CD4-positive, alpha-beta T cell treated with Interleukin-17A for 4 hours (primary cell): ENCODE results near the gene NF1.
"Not testable (repeated sequence)": the region's sequence is repeated elsewhere in the genome, so short reads cannot be mapped to it uniquely, and the experiment has no call there.

Source experiments
- DNase-seq: peaks from one replicate; pipeline ENCODE4 v3.0.0-alpha.2; 2020; ENCODE audit warnings: mixed read lengths

The NF1 gene

DNA sequence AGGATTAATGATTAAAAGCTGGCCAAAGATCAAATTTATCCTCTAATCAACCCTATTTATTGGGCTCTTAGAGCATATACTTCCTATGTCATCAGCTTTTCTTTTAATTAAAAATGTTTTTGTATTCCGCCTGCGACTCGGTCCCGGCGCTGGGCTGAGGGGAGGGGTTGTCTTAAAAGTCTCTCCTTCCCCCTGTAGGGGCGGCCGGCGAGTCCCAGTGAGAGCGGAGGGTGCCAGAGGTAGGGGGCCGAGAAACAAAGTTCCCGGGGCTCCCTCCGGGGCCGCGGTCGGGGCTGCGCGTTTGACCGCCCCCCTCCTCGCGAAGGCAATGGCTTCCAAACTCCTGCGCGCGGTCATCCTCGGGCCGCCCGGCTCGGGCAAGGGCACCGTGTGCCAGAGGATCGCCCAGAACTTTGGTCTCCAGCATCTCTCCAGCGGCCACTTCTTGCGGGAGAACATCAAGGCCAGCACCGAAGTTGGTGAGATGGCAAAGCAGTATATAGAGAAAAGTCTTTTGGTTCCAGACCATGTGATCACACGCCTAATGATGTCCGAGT, 250.5 kb downstream of the NF1 start:
- not testable (repeated sequence) for DNase-seq

DNA sequence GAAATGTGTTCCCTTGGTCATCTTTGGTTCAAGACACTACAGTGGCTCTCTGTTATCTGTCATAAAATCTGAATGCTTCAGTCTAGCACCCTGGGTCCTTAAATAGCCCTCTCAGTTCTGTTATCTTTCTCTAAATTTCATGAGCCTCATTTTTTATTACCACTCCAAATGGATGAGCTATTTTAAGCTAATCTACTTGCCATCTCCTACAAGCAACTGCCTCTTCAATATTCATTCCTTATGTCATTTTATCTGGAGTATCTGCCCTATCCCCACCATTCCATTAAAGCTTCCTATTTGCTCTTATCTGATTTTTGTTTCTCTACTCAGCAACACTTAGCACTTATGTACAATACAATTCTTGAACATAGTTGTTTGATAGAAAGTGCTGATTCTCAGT, 254.7 kb downstream of the NF1 start:
- DNase-seq, result no peak

DNA sequence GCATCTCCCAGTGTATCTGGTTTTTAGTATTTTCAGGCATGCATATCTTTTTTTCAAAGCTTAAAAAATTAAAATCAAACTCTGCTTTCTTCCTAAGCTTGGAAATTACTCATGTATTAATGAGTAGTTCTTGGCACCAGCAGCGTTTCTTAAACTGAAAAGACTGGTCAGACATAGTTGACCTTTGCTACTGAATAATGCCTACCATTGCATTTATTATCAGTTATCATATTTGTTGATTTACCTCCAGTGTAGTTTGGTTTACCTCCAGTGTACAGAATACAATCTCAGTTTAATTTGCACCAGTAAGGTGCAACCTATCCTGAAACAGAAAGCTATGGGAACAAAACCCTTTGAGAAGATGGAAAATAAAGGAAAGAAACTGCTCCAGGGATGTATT, 261.2 kb downstream of the NF1 start:
- no peak for DNase-seq

DNA sequence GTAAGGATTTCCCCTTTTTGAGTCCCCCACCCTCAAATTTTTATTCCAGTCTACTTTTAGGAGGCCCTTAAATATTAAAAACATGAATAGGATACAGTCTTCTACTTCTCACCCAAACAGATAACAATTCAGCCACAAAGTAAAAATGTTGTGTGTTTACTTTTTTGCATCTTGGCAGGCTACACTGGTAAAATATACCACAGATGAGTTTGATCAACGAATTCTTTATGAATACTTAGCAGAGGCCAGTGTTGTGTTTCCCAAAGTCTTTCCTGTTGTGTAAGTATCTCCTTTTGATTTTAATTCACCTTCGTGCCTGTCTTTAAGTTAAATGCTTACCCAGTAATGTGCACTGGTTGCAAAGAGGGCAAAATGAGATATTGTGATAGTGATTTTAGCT, 262.3 kb downstream of the NF1 start:
- no peak for DNase-seq

DNA sequence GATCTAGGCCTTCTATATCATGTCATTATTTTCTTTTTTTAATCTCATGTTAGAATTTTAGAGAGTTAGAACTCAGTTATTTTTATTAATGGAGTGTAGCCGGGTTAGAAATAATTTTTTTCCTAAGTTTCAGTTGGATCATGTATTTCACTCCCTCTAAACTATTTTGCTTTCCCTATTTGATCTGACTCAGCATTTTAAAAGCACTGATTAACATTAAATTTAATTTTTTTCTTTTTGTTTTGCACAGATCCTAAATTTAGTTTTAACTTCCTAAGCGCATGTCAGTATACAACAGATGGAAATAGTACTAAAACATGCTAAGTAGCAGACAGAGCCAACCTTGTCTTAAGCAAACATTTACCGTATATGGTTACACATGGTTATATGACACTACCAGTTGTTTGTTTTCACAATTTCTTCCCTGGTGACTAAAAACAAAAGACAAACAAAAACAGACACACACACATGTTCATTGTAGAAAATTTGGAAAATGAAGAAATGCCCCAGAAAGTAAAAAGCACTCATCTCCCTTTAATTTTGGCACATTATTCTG, 263.1 kb downstream of the NF1 start:
- DNase-seq, result no peak

DNA sequence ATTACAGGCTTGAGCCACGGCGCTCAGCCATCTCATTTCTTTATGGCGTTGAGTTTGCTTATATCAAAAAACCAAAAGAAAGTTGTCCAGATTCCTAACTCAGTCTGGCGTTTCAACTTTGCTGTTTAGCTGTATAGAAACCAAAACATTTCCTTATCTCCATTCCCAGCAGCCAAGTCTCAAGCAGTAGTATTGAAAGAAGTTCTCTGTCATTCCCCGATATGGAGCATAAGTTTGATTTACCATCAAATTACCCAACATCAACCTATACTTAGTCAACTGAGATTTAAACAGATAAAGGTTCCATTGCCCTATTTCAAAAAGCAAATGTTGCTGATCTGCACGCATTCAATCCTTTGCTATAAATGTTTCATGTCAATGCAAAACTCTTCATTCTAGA, 269.2 kb downstream of the NF1 start:
- no peak for DNase-seq

DNA sequence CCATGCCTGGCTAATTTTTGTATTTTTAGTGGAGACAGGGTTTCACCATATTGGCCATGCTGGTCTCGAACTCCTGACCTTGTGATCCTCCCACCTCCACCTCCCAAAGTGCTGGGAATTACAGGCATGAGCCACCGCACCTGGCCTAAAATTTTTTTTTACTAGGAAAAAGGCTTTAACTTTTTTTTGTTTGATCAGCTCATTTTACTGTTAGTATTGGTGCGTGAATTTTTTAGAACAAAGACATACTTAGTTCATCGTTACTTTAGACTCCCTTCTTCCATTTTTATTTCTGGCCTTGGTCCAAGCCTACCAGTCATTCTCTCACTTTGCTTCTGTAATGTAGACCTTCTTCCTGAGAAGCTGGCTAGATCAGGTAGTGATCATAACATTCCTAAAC, 271.3 kb downstream of the NF1 start:
- DNase-seq, result no peak

DNA sequence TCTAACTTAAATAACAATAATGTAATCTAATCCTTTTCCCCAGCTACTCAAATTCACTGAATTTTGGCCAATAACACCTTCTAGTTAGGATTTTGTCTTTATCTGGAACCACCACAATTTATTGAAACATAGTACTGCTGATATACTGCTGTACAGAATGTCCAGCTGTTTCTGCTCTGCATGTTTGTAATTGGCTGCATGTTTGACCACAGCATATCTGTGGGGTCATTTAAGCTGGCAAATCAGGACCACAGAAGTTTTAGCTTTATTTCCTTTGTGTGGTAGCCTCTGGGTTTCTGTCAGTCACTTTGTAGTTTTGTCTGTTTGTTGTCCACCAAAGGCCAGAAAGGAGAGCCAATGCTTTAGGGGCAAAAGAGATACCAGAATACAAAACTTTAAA, 274.5 kb downstream of the NF1 start:
- no peak for DNase-seq

DNA sequence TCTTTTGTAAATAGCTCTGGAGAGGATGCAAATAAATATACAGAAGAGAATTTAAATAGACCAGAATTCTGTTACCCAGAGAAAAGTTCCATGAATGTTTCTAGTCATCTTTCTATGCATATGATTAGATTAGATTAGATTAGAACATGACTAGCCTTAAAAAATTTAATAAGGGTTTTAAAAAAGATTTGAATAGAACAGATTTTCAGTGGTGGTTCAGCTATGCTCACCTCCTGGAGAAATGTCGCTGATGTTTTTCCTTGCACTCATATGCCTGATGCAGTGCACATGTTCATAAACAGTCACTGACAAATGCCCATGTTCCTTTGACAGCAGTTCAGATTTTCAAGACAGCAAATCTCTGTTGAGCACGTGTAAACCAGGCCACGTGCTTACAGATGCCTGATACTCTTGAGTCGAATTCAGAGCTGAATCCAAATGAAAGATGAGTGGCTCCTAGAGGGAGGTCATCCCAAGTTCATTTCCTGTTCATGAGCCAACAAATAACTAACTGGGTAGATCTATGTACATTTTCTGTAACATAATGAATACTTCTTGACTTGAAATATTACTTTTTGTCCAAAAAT, 276.8 kb downstream of the NF1 start:
- DNase-seq, result no peak

DNA sequence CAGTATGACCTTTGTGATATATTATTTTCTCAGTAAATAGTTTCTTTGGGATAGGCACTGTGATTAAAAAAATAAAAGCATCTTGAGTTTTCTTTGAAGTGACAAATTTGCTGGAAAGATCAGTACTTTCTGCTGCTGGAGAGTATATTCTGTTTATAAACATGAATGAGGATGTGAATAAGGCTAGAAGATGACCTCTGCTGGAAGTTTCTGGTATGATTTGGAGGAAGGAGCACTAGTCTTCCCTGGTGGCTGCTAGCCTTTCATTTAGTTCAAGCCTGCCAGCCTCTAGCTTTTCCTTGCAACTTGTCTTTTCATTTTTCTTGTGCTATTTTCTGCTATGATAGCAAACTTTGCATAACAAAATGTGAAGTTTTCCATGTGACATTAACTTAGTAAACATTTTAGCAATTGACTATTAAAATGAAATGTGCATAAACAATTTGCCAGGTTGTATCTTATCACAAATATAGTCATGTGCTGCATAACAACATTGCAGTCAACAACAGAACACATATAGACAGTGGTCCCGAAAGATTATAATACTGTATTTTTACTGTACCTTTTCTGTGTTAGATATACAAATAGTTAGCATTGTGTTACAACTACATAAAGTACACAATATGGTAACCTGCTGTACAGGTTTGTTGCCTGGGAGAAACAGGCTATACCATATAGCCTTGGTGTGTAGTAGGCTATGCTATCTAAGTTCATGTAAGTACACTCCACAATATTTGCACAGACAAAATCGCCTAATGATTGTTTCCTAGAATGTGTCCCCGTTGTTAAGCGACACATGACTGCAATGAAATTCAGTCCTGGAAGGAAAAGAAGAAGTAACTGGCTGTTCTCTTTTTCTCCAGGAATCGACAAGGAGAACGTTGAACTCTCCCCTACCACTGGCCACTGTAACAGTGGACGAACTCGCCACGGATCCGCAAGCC, 278.6 kb downstream of the NF1 start:
- DNase-seq, result peak; percentile 46

DNA sequence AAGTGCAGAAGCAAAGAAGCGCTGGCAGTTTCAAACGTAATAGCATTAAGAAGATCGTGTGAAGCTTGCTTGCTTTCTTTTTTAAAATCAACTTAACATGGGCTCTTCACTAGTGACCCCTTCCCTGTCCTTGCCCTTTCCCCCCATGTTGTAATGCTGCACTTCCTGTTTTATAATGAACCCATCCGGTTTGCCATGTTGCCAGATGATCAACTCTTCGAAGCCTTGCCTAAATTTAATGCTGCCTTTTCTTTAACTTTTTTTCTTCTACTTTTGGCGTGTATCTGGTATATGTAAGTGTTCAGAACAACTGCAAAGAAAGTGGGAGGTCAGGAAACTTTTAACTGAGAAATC, 279.3 kb downstream of the NF1 start:
- DNase-seq, result no peak

DNA sequence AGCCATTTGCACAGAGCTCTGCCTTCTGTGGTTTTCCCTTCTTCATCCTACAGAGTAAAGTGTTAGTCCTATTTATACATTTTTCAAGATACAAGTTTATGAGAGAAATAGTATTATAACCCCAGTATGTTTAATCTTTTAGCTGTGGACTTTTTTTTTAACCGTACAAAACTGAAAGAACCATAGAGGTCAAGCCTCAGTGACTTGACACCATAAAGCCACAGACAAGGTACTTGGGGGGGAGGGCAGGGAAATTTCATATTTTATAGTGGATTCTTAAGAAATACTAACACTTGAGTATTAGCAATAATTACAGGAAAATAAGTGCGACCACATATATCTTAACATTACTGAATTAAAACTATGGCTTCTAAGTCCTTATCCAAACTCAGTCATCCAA, 279.7 kb downstream of the NF1 start:
- DNase-seq, result no peak

DNA sequence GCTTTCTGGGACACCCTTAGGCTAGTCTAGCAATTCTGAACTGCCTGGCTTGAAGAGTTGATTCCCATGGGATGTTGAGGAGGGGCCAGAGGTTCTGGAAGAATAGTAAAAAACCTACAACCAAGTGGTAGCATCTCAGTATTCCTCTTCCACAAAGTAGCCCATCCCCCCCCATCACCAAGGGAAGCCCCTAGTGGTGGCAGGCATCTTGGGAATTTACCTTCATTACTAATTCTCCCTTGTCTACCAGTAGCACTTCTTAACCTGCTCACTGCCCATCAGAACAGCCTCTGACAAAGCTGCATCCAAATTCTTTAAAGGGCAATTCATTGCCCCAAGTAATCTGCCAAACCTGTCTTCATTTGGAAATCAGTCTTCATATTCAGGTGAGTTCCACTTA, 283.9 kb downstream of the NF1 start:
- DNase-seq, result no peak

DNA sequence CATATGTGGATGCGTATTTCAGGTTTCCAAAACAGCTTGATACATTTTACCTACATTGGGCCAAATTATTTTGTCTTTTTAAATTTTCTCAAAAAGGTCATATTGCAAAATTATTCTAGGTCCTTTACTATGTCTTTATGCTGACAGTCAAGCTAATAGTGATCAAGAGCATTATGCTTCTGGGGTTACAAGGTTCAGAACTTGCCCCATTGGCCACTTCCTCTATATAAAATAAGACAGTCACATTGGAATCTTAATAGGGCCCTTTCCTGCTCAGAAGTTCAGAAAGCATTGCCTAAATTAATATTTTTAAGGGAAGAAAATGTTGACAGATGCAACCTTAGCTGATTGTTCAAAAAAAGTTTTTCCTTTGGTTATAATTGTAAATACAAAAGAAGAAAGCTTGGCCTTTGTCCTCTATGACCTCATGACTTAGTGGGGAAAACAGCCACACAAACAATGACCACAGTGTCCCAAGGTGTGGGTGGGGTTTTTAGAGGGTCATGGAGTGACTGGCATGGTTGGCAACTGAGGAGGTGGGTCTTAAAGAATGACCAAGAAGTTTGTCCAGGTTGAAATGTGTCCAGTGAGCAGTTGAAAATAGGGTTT, 284.9 kb downstream of the NF1 start:
- DNase-seq, result no peak

DNA sequence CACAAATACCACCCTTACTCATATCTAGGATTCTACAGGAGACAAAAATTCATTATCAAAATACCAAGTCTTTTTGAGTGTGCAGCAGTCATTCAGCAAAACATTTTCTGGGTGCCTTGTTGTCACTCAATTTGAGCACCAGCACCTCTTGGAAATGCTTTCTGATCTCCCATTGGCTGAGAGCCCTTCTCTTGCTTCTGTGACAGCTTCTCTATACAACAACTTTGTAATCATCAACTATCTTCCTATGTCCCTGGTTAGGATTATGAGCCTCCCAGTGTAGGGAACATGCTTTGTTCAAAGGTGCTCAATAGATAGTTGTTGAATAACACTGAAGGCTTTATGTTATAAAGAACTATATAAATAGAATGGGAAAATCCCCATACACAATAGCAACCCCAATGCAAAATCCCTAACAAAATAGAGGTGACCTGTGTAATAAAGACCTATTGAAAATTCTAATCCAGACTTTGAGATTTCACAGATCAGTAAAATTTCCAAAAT, 286.4 kb downstream of the NF1 start:
- no peak for DNase-seq

DNA sequence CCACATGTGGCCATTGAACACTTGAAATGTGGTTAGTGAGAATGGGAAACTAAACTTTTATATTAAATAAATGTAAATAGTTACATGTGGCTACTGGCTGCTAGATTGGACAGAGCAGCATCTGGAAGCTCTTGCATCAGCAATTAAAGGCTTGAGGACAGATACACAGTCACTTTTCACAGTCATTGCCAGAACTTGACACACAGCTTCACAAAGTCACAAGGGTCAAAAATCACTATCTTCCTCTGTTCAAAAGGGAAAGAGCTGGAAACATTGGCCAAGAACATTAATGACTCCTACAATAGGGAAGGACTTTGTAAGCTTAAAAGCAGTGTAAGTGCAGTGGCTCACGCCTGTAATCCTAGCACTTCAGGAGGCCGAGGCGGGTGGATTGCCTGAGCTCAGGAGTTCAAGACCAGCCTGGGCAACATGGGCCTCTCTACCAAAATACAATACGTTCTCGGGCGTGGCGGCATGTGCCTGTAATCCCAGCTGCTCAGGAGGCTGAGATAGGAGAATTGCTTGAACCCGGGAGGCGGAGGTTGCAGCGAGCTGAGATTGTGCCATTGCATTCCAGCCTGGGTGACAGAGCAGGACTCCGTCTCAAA, 288.0 kb downstream of the NF1 start:
- not testable (repeated sequence) for DNase-seq

DNA sequence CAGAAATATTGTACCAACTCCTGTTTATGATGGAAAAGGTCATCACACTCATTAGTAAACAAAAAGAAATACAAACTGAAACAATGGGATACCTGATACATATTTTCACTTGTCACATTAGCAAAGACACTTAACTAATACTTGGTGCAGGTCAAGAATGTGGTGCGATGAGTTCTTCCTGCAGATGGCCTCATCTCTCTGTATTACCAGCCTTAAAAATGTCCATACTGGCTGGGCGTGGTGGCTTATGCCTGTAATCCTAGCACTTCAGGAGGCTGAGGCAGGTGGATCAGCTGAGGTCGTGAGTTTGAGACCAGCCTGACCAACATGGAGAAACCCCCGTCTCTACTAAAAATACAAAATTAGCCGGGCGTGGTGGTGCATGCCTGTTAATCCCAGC, 288.7 kb downstream of the NF1 start:
- not testable (repeated sequence) for DNase-seq

DNA sequence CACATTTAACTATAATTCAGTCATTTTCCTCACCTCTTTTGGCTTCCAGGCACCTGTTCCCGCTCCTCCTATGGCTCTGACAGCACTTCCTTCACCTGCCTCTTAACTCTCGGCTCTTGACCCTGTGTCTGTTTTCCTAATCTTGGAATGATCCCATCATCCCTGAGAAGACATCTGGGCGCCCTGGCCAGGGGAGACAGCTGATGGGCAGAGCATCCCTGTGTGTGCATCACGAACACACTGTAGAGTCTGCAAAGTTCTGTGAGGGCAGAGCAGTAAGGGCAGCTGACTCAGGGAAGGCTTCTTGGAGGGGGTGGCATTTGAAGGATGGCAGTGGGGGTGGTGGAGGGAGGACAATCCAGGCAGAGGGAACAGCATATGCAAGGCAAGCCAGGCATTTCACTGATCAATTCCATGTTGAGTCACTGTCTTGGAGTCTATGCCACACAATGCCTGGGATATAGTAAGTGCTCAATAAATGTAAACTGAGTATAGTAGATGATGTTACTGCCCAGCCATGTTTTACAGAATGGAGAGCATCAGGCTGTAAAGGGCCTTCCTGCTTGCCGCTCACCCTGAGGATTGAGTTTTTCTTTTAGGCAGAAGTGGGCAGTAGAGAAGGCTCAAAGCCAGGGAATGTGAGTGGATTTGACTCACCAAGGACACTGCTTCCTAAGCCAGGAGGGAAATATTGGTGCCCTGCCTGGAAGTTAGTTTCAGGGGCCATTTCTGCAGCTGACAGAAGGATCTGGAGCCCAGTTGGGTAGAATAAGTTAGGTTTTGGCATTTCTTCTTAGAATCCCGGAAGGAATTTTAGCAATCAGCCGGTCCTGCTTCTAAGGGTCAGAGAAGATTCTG, 290.9 kb downstream of the NF1 start:
- no peak for DNase-seq

DNA sequence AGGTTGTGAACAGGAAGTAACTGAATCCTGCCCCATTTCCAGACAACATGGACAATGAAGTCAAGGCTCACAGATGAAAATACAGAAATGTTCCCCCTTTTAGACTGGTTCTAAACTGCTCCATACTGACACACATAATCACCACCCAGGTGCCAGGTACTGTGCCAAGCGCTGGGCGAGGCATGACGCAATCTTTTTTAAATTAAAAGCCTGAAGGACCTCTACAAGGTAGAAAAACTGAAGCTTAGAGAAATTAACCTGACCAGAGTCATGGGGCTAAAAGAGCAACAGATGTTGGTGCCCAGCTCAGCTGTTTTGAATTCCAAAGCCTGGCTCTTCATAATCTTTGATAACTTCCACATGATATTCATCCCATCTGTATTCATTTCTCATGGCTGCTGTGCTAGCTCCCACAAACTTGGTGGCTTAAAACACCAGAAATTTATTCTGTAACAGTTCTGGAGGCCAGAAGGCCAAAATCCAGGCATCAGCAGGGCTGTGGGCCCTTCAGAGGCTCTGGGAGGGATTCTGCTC, 291.8 kb downstream of the NF1 start:
- DNase-seq, result no peak

DNA sequence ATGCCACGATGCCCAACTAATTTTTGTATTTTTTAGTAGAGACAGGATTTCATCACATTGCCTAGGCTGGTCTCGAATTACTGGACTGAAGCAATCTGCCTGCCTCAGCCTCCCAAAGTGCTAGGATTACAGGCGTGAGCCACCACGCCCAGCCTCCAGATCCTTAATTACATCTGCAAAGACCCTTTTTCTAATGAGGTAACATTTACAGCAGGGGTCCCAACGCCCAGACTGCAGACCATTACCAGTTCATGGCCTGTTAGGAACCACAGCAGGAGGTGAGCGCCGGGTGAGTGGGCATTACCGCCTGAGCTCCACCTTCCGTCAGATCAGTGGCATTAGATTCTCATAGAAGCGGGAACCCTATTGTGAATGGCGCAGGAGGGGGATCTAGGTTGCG, 292.7 kb downstream of the NF1 start:
- DNase-seq, result no peak

DNA sequence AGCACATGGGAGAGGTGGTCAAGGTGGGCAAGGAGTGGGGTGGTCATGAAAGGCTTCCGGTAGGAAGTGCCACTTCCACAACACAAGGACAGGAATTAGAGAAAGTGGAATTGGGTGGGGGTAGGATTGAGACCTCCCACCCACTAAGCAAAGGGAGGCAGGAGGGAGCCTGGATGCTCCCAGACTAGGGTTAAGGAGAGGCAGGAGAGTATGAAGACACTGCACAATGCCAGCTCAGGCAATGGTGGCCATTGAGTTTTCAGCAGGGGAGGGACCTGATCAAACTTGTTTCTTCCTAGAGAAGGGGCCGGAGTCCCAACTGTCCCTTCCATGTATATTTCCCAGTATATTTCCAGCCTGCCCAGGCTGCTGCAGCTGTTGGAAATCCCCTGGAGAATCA, 293.6 kb downstream of the NF1 start:
- no peak for DNase-seq
